NCI-H146 treated with DMSO at 0.1 percent for 48 hours (cell line): ENCODE results near the gene TIMP3.
"Not testable (repeated sequence)": the region's sequence is repeated elsewhere in the genome, so short reads cannot be mapped to it uniquely, and the experiment has no call there.

Source experiments
- DNase-seq: peaks from one replicate; lab custom pipeline; 2025; ENCODE audit not compliant: unreplicated experiment; lab: John Stamatoyannopoulos, UW

TIMP3 gene

DNA sequence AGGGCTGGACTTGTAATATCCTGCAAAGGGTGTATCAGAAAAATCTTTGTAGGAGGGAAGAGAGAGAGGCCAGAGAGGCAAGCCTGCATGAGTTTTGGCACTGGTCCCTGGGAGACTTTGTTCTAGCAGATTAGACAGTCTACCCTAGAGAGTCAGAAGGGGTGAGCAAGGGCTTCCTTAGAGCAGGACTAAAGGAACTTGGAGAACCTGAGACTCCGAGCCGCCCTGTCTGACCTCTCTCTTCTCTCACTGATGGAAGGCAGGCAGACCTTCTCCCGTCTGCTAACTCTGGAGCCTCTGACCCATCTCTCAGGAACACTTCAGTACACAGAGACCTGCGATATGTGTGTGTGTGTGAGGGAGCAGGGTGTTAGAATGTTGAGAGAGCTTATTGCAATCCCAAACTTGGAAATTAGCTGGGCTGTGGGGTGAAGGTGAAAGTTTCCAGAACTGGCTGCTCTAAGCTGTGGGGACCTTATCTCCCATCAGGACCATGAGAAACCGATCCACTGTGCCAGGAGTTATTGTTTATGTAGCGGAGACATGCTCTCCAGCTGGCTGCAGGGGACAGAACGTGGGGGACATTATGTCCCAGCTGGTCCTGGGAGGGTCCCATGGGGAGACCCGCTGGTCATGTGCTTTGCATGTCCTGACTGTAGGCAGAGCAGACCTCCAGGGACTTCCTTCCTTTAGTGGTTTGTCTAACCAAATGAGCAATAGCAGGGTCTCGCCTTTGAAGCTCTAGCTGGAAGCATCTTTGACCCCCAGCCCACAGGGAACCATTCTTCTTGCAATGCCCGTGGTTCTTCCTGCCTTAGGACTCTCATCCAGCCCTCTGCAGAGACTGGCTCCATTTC lies 51.1 kb downstream of the TIMP3 start:
- no peak for DNase-seq

DNA sequence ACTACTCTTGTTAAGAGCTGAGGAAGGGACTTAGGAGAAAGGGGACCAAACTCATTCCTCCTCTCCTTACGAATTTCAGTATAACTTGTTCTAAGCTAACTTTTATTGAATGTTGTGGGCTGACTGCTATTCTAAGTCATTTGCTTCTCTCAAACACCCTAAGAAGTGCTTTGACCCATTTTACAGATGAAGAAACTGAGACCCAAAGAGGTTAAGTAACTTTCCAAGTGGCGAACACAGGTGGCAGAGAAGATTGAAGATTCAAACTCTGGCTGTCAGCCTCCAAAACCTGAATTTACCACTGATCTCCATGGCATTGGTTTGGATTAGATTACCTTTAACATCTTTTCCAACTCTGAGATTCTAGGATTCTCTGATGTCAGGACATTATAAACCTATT lies 52.2 kb downstream of the TIMP3 start:
- DNase-seq = no peak

DNA sequence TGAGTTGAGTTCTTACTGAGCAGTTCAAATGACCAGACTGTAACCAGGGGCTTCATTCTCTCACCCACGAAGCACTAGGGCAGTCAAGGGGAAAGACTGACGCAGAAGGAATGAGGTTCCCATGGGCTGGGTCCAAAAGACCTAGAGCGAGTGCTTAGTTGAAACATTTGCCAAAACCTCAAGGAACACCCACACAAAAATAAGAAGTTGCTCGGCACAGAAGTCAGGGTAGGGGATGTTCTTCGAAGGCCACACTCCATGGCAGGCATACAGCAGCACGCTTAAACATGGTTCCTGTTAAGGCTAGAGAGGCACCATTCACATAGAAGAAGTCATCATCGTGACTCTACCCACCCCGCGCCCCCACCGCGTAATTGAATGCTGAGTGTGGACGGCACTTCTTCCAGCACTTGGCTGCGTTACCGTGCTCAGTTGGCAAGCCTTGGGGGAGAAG lies 52.9 kb downstream of the TIMP3 start:
- no peak for DNase-seq

DNA sequence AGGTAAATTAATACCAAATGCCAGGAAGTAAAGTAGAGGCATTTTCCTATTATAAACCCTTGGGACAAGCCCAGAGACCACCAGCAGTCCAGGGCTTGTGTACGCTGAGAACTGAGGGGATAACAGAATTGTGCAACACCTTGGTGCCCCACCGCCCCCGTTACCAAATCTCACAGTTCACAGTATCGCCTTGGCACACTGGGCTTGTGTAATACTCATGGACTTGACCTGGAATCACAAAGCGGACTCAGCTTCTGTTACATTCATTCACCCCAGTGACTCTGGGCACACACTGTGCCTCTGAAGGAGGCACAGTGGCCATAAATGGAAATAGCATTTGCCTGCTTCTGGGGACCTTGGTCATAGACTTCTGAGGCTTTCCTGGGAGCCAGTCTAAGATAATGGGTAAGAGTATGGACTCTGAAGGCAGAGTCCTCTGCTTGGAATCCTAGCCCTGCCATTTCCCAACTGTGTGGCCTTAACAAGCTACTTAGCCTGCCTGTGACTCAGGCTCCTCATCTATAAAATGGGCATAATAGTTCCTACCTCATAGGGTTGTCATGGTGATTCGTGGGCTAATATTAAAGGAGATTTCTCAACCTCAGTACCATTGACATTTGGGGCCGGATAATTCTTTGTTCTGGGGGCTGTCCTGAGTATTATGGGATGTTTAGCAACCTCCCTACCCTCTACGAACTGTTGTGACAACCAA lies 53.7 kb downstream of the TIMP3 start:
- no peak for DNase-seq

DNA sequence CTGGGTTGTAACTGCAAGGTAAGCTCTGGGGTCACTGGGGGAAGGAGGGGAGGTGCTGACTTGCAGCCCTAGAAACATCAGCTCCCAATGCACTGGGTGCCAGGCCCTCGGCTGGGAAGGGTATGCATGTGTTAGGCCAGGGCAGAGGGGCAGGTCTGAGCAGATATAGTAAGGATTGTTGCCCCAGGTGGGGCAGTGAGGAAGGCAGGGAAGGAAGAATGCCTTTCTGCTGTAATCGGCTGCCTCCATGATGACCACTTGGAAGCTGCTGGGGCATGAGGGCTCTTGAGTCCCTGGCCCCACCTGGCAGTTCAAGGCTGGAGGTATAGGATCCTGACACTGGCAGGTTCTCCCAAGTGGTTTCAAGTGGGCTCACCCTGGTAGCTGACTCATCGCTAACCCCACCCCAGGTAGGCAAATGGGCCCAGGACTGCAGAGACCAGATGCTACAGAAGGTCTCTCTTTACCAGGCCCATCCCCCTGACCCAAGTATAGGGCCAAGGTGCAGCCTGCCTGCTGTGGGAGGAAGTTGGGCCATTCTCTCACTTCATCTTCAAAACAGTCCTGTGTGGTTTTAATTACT lies 56.7 kb downstream of the TIMP3 start:
- no peak for DNase-seq

DNA sequence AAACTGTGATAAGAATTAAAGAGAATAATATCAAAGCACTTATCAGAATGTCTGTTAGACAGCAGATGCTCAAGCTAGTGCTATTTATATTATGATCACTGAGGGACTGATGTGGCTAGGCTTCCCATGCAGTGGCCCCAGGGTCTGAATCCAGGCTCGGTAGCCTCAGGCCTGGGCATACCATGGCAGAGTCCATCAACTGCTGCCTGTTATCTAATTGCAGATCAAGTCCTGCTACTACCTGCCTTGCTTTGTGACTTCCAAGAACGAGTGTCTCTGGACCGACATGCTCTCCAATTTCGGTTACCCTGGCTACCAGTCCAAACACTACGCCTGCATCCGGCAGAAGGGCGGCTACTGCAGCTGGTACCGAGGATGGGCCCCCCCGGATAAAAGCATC lies 57.5 kb downstream of the TIMP3 start:
- DNase-seq = no peak

DNA sequence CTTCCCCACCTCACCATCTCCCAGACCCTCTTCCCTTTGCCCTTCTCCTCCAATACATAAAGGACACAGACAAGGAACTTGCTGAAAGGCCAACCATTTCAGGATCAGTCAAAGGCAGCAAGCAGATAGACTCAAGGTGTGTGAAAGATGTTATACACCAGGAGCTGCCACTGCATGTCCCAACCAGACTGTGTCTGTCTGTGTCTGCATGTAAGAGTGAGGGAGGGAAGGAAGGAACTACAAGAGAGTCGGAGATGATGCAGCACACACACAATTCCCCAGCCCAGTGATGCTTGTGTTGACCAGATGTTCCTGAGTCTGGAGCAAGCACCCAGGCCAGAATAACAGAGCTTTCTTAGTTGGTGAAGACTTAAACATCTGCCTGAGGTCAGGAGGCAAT lies 58.2 kb downstream of the TIMP3 start:
- DNase-seq = no peak

DNA sequence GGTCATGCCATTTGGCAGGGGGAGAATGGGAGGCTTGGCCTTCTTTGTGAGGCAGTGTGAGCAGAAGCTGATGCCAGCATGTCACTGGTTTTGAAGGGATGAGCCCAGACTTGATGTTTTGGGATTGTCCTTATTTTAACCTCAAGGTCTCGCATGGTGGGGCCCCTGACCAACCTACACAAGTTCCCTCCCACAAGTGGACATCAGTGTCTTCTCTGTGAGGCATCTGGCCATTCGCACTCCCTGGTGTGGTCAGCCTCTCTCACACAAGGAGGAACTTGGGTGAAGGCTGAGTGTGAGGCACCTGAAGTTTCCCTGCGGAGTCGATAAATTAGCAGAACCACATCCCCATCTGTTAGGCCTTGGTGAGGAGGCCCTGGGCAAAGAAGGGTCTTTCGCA lies 59.8 kb downstream of the TIMP3 start:
- no peak for DNase-seq

DNA sequence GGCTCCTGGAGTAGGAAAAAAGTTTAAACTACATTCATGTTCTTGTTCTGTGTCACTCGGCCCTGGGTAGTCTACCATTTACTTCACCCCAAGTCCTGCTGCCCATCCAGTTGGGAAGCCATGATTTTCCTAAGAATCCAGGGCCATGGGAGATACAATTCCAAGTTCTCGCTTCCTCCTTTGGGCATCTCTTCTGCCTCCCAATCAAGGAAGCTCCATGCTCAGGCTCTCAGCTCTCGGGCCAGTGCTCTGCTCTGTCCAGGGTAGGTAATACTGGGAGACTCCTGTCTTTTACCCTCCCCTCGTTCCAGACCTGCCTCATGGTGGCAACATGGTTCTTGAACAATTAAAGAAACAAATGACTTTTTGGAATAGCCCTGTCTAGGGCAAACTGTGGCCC lies 60.6 kb downstream of the TIMP3 start:
- DNase-seq = no peak

DNA sequence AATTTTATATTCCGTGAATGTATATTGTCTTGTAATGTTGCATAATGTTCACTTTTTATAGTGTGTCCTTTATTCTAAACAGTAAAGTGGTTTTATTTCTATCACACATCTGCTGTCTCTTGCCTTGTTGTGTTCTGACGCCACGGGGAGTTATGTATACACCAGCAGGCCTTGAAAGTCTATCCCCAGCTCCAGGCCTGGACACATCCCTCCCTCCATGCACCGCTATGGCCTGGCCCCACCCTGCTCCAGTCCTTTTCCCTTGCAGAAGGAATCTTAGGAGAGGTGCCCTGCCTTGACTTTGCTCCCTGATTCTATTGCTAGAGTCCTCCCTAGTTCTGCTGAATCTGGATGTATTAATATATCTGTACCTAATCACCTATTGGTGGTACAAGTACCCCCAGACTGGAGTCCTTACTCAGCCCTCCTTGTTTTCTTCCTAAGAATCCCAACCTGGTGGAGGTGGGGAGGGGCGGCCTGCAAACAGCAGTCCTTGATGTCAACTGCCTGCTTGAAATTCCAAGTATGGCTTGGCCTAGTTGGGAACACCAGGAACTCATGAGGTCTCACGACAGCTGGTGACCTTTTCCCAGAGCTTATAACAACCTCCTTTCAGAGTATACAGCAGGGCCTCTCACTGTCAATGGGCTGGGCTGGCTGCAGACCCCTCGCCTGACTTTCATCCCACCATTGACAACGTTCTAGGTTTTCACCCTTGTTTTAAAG lies 61.6 kb downstream of the TIMP3 start:
- DNase-seq = no peak

DNA sequence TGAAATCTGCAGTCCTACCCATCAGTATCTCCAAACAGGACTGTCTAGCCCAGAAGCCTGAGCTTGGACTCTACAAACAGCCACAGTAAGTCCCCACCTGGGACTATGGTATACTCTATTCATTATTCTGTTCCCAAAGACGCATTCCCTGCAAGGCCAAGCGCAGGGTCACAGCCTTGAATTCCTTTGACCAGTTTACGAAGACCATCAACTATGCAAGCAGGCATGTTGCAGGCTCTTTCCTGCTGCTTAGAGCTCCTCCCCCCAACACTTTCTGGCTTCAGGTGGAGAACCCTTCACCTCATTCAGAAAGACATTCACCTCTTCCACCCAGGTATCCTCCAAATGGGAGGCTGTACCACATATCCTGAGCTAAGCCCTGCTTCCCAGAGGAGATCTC lies 62.5 kb downstream of the TIMP3 start:
- DNase-seq = no peak

DNA sequence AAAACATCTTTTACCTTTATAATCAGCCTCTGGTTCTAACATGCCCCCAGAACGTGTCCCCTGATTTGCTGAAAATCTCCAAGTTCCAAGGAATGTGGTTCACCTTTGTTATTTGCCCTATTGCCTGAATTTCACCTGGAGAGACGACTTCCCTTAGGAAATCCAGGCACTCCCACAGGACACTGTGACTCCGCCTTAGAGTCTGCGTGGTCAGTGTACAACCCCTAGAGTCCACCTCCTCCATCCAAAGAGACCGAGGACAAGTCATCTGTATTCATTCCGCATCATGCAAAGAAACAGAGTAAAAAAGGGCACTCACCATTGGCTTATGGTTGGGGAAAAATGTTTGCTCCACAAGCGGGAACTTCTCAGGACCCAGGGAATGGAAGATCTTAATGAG lies 63.1 kb downstream of the TIMP3 start:
- DNase-seq = no peak

DNA sequence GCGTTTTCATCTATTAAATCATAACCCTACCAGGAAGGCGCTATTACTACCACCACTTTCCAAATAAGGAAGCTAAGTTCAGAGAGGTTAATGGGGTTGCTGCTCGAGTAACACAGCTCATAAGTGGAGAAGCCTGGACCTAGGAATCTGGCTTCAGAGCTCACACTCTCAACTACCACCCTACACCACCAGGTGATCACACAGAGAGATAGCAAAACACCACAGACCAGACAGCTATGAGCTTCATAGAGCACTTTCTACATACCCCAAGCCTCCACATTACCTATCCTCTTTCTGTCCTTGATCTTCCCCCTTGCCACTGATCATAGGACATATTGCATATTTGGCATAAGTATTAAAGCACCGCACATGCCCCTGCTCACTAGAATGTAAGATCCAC lies 65.4 kb downstream of the TIMP3 start:
- no peak for DNase-seq

DNA sequence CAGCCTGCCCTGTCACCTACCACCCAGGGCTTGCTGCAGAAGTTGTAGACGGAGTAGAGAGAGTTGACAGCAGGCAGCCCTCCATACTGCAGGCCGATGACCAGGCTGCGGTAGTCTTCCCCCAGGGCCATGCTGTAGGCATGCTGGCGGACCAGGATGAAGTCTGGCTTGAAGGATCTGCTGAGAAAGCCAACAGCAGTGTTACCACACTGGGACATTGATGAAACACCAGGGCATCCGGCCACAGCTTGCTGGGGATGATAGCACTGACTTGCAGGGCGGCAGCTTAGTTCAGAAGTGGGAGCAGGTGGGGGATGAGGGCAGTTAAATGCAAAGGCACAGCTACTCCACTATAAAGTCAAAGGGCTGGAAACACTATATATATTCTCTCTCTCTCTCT lies 67.4 kb downstream of the TIMP3 start:
- no peak for DNase-seq

DNA sequence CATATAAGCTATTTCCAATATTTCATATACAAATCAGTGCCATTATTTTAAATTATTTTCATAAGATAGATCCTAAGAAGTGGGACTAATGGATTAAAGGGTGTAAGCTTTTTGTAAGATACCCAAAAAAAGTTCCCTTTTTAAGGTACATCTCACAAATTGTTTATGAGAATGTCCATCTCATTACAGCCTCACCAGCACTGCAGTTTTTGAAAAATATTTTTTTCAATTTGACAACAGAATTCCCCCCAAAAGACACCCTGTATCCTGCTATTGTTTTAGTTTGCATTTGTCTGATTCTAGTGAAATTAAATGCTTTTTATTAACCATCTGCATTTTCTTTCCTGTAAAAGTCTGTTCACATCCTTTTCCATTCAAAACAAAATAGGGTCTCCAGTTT lies 69.0 kb downstream of the TIMP3 start:
- no peak for DNase-seq

DNA sequence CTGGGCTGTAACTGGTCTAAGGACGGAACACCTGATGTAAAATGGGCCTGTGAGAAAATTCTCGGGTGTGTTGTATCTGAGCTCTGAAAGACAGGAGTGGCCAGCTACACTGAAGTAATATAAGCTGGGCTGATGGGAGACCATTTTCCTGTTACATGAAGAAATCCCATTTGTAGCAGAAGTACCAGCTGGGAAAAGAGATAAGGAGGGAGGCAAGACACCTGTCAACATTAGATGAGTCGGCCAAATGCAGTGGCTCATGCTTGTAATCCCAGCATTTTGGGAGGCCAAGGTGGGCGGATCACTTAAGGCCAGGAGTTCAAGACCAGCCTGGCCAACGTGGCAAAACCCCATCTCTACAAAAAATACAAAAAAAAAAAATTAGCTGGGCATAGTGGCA lies 72.1 kb downstream of the TIMP3 start:
- DNase-seq = not testable (repeated sequence)

DNA sequence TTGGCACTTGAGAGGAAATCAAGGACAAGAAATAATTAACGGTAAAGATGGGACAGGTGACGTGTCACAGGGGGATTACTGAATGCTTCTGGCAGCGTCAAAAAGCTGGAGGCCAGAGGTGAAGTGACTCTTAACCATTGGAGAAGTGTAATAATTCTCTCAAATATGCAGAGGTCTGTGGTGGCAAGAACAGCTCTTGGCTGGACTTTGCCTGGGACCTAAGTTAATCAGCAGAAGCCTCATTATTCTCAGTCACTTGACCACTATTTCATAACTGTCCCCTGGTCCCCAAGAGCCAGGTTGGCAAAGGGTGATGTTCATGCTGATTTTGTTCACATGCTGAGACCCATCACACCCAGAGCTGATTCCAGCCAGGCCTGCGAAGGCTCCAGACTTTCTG lies 72.9 kb downstream of the TIMP3 start:
- no peak for DNase-seq

DNA sequence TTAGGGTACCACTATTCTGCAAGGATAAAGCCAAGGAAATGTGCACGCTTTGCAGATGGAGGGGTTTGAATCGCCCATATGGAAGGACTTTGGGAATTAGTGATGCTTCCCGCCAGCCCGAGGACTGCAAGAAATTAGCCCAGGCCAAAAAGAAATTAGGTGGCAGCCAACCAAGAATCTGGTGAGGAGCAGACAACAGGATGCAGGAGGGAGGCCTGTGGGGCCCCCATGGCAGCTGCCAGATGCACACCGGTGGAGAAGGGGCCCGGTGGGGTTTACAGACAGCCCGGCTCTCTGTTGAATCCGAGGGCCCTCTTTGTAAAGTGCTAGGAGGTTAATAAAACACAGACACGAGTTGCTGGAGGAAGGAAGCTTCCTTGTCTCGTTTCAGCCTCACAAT lies 73.5 kb downstream of the TIMP3 start:
- DNase-seq = no peak

DNA sequence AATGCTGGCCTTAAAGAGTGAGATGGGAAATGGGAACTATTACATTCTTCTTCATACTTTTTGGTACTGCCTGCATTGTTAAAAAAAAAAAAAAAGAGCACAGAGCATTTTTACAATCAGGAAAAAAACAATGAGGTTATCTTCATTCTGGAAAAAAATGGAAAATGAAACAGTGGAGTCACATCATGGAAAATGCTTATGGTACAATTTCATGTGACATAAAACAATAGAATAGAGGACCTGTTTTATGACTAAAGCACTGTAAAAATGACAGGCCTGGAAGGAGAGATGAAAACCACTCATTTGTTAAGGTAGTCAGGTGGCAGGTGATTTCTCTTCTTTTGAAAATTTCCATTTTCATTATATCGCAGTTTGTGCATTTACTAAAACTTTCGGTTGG lies 75.0 kb downstream of the TIMP3 start:
- no peak for DNase-seq

DNA sequence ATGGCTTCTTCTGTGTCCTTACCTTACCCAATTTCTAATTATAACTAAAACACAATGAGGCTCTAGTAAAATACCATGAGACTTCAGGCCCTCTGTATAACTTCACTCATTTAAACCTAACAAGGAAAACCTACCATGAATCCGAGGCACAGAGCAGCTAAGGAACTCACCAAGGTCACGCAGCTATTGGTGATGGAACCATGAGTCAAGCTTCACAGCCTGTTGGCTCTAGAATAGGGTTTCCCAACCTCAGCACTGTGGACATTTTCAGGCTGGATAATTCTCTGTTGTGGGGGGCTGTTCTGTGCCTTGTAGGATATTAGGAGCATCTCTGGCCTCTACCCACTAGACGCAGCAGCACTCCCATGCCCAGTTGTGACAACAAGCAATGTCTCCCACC lies 75.7 kb downstream of the TIMP3 start:
- no peak for DNase-seq

DNA sequence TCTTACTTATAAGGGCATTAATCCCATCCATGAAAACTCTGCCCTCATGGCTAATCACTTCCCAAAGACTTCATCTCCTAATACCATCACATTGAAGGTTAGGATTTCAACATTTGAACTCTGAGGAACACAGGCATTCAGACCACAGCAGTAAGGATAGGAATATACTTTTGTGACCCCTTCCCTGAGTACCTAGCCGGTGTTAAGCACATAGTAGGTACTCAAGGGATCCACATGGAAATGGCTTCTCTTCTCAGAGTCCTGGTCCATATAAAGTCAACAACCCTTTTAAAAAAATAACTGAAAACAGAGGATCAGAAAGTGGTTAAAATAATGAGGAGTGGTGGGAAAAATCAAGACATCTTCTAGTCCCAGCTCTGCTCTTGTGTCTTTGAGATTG lies 78.0 kb downstream of the TIMP3 start:
- DNase-seq = no peak

DNA sequence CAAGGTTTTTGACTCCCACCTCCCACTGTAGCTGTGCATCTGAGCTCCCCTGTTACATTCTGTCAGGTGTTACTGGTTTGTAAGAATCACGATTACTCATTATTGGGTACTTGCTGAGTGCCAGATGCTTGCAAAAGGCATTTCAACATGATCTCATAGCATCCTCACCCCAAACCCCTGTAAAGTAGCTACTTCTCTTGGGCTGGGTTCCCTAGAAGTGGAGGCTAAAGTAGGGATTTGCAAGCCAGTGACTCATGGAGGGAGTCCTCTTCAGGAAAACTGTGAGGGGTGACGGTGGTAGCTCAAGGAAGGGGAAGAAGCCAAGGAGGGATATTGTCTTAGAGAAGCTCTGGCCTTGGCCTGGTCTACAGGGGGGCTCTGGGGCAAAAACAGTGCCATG lies 78.6 kb downstream of the TIMP3 start:
- no peak for DNase-seq
